DND-41 (cell line): ENCODE measurements around the gene SHISA6.

Source experiments
- CTCF ChIP-seq: IDR thresholded peaks from 2 replicates; pipeline ENCODE4 v1.5.1; 2012; ENCODE audit warnings: borderline replicate concordance, low read length, moderate library complexity, mild to moderate bottlenecking; ENCODE audit not compliant: poor library complexity, severe bottlenecking; ENCODE audit errors: extremely low read depth
- EZH2 ChIP-seq: IDR thresholded peaks from 3 replicates; pipeline ENCODE4 v1.6.1; 2012; ENCODE audit warnings: borderline replicate concordance, low read depth, mild to moderate bottlenecking, moderate library complexity, low read length, inconsistent platforms; ENCODE audit not compliant: severe bottlenecking

GRCh38 chr17:11551442-11551841, 310.4 kb downstream of the SHISA6 start:
- TF ChIP-seq CTCF (no peak), EZH2 (no peak)
